Stimulated activated CD8-positive, alpha-beta memory T cell treated with anti-CD3 and anti-CD28 coated beads, Interleukin-7, amount 100 ng/mL, for 4 hours (primary cell): ENCODE data around the gene OVCH2.
"Not testable (repeated sequence)": the region's sequence is repeated elsewhere in the genome, so short reads cannot be mapped to it uniquely, and the experiment has no call there.

Experiments used
- DNase-seq, 2 donors: peaks; one replicate each; pipeline ENCODE4 v3.0.0-alpha.2; 2020; ENCODE audit warnings: low read depth in 2 of 2

Gene OVCH2

DNA sequence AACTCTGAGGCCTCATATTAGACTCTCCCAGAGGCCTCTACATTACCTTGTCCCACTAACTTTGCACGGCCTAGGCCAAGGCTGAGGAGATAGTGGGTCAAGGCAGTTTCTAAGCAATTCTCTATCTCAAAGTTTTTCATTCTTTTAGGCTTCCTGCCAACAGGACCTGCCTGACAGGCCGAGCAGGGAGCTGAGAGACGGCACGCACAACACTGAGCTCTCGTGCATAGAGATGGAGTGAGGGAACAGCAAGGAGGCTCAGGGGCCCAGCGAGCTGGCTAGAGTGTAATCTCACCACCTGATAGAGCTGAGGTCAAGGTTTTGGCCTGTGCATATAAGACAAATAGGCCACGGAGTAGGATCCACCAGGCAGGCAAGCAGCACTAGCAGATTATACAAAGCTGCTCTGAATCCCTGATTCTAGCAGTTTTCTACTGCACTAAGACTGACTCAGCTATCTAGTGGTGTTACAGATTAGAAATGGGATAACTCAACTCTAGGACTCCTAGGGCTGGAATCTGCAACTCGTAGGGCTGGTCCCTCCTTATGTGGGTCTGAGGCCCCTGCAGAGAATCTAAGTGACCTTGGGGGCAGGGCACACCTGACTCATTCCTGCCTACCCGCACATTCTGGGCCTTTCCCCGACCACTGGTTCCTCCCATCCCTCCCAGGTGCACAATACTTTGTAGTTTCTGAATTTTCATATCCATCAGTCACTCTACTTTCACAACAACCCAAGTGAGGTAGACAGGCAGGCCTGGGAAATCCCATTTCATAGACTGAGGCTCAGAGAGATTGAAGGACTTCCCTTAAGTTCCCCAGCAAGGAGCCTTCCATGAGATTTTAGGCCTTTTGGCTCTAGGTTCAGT is 34.7 kb downstream of the OVCH2 start:
- DNase-seq: no peak

DNA sequence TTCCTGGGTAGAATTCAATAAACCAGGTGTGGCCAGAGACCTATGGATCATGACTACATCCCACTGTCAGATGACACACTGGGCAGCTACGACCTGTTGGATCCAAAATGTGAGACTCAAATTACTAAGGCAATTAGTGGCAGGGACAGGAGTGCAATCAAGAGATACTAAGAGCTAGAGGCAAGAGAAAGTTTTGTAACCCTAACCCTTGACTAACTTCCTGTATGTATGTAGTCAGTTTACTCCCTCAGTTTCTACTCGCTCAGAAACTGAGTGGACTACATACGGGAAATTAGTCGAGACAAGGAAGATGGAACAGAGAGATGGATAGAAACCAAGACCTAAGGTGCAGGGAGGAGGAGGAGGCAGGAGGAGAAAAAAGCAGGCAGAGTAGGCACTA is 35.6 kb downstream of the OVCH2 start:
- no peak for DNase-seq

GRCh38 chr11:7668911-7669310 is 37.4 kb downstream of the OVCH2 start:
- no peak for DNase-seq

GRCh38 chr11:7668464-7668863 is 37.8 kb downstream of the OVCH2 start:
- DNase-seq: no peak

- no peak for DNase-seq
Measured at GRCh38 chr11:7667460-7667859, 38.8 kb downstream of the OVCH2 start.

DNA sequence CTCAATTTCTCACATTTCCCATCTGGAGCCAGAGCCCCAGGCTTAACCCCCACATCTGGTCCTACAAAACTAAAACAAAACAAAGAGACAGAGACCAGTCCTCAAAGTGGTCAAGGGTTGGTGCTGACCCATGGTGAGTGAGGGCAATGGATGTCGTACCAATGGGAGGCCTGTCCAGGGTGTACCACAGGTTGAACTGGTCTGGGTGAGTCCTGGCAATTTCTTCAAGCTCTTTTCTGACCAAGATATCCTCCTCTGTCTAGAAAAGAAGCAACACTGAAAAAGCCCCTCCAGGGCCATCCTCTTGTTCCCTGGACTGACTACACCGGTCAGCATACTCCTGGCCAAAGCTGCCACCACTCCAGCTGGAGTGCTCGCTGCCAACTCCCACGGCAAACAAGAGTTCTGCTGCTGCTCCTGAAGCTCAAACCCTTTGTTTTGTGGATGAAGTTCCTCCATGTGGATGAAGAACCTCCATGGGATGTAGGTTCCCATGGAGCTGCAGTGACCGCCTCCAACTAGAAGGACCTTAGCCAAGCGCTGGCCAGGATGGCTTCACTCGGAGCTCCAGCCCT is 39.9 kb downstream of the OVCH2 start:
- DNase-seq: no peak

DNA sequence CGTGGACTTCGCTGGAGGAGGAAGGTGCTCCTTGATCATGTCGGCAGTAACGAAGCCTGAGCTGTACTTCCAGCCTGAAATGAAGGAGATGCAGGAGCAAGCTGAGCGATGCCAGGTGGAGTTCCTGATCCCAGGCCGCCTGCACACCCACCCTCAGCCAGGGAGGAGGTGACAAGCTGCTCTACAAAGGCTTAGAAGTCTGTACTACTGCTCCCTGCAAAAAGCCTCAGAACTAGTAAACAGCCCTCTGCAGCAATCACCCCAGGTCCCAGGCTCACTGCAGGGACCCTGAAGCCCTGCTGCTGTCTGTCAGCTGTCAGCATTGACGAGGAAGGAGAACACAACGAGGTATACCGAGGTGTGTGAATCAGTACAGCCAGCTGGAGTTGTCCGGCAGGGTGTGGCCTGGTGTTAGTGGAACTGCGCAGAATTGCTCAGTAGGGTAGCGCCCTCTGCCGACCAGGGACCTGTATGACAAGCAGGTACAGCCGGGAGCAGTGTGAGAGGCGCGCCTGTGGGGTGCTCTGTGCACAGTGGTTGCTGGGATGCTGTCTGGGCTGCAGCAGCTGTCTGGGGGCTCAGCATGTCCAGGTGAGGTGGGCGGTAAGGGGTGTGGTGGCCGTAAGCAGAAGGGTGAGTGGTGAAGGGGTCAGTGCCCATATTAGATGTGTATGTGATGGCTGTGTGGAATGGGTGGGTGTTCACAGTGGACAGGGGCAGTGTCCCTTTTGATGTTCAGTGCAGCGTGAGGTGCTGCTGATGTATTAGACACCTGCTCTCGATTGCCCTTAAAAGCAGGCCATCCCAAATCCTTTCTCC is 40.6 kb downstream of the OVCH2 start:
- DNase-seq: peak; percentile 21 to 29

DNA sequence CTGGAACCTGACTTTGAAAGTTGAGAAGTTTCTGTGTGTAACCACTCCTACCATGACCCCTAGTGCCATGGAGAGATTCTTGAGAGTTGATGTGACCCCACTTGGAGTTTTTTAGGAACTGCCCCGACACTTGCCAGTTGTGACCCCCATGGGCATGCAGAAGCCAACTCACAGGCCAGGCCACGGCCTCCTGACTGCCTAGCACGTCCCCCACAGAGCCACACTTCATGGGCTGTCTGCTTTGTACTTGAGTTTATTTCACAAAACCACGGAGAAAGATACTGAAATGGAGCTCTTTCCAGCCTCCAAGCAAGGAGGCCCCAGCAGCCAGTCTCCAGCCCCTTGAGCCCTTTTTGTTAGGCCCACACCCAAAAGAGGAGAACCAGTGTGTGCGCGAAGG is 41.4 kb downstream of the OVCH2 start:
- DNase-seq: no peak

- DNase-seq: not testable (repeated sequence)
Measured at GRCh38 chr11:7663531-7663930, 42.7 kb downstream of the OVCH2 start.

DNA sequence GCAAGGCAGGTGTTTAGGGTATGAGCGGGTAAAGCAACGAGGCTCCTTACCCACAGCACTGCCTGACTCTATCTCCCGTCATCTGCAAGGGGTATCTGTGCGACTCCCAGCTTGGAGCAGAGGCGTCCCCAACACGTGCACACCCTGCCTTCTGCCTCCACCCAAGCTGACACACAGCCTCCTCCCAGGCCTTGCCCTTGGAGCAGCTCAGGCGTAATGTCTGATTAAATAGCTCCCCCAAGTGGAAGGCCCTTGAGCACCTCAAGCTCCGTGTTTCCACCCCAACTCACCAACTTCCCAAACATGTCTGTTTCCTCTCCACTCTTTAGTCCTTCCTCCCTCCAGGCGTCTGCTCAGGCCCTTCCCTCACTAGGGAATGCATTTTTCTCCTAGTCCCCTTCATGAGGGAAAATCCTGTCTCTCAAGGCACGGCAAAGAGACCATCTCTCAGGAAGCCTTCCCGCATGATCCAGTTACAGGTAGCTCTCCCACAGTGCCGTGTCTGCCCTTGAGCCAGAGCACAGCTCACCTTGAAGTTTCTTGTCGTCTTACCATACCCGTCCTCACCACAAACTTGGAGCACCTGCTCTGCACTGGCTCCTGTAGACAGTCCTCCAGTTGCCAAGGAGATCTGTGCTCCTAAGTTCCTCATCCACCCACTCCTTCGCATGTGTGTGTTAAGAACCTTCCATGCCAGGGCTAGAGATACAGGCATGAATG is 48.8 kb downstream of the OVCH2 start:
- no peak for DNase-seq

GRCh38 chr11:7656704-7657103 is 49.6 kb downstream of the OVCH2 start:
- DNase-seq: no peak

- no peak for DNase-seq
Measured at GRCh38 chr11:7655253-7656217, 50.7 kb downstream of the OVCH2 start.

DNA sequence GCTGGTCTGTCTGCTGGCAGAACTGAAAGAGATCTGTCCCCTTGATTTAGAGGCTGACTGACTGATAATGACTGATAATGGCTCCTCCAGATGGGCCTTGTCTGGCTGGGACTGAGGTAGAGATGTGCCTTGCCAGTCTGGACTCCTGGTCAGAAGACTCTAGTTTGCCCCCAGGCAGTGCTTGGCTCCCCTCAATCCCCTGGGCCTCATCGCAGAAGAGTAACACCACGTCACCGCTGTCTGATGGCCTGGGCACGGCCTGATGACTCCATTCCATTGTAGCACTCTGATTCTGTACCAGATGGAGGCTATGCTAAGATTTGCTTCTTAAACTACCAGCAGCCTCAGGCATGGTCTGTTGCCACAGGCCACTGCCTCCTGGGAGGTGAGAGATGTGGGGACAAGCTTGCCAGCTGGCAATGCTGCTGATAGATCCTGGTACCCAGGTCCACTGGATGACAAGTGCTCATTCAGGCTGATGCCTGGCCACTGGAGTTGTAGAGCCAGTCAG is 52.0 kb downstream of the OVCH2 start:
- no peak for DNase-seq

- DNase-seq: no peak
Measured at GRCh38 chr11:7651700-7652099, 54.6 kb downstream of the OVCH2 start.

DNA sequence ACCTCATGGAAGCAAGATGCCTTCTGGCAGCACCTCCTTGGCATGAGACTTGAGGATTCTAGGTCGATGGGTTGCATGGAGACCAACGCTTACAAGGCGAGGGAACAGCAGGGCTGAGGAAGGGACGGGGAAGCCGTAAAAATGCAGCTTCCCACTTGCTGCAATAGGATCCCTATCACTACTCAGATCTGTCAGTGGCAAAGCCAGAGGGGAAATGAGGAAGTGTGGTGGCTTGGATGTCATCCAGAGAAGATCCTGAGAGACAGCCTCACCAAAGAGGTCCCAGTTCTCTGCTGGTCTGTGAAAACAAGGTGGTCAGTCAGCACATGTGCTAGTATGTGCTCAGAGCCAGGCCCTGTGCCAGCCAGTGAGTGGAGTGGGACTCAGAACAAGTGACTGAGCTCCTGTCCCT is 55.1 kb downstream of the OVCH2 start:
- no peak for DNase-seq

- no peak for DNase-seq
Measured at GRCh38 chr11:7648264-7648663, 58.0 kb downstream of the OVCH2 start.

DNA sequence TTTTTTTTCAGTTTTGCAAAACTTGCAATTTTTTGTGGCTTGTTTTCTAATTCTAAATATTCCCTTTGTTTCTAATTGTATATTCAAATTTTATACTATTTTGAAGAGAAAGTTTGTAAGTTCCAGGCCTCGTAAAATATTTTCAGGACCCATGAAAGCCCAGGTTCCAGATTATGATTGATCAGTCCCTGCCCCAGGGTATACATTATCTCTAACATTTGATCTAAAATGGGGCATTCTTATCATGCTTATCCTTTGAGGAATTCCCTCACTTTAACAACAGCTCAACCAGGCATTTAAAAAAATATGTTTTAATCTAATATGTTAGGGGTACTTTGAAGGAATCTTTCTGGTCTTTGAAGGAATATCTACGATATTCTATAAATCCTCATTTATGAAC is 59.4 kb downstream of the OVCH2 start:
- no peak for DNase-seq

- no peak for DNase-seq
Measured at GRCh38 chr11:7645206-7645605, 61.1 kb downstream of the OVCH2 start.

GRCh38 chr11:7643314-7643713 is 63.0 kb downstream of the OVCH2 start:
- no peak for DNase-seq

- no peak for DNase-seq
Measured at GRCh38 chr11:7642747-7643146, 63.5 kb downstream of the OVCH2 start.

- no peak for DNase-seq
Measured at GRCh38 chr11:7640816-7641215, 65.5 kb downstream of the OVCH2 start.
